ENCODE measurements around the gene WNT7B. TPM values are rescaled to one million over a fixed set of nuclear protein-coding genes. Genes with fewer than 3 reads are reported as not detected.

WNT7B gene
- total and polyA plus RNA-seq, 10 of the 15 experiments (the other 5 are each of a cell fraction or from before 2014, with no cell fraction given), result 0.12 TPM; not detected in 9

GRCh38 chr22:45876136-45877035 is 100.6 kb downstream of the WNT7B start (continued):
- TF ChIP-seq ATF7 (IDR thresholded peaks at IDR 0.05; ENCODE audit: low read depth) (no peak), NR2F1 (conservative IDR thresholded peaks at IDR 0.05) (no peak), MAX (IDR thresholded peaks at IDR 0.05; ENCODE audit: low read depth, low read length) (no peak), DPF2 (IDR thresholded peaks at IDR 0.05) (no peak), EP300 (IDR thresholded peaks at IDR 0.05; ENCODE audit: borderline replicate concordance in 1 of 2, control insufficient read depth in 1 of 2, low read depth in 2 of 2, low read length in 2 of 2) (no peak), MTA3 (IDR thresholded peaks at IDR 0.05; ENCODE audit: borderline replicate concordance, low read length) (no peak), ETV6 (conservative IDR thresholded peaks at IDR 0.05 in 1 of 2, IDR thresholded peaks at IDR 0.05 in 1 of 2; ENCODE audit: borderline replicate concordance in 1 of 2, low read depth in 1 of 2) (no peak)

GRCh38 chr22:45872659-45873263 is 104.2 kb downstream of the WNT7B start:
- in situ Hi-C loops (cut with MboI), result no loop called here
- WGBS (ENCODE audit: insufficient coverage, insufficient replicate concordance, low lambda C conversion rate, missing lambda C conversion rate), result 25% methylated on average over 3 of the region's 3 CpGs
- H3K4me3 ChIP-seq, result no peak overlapping the region
- TF ChIP-seq MLLT1 (IDR thresholded peaks at IDR 0.05), result no peak
- no peak for TF ChIP-seq ZBTB11 (CRISPR knock-in tag; IDR thresholded peaks at IDR 0.05)
- no peak for TF ChIP-seq NFYA (IDR thresholded peaks at IDR 0.05; ENCODE audit: borderline replicate concordance, low read depth, low read length)
- TF ChIP-seq GABPA (IDR thresholded peaks at IDR 0.05; ENCODE audit: low read depth), result no peak
- no peak for TF ChIP-seq SREBF1 (IDR thresholded peaks at IDR 0.05; ENCODE audit: low read length)
- TF ChIP-seq ATF7 (IDR thresholded peaks at IDR 0.05; ENCODE audit: low read depth), result no peak
- TF ChIP-seq MTA2 (IDR thresholded peaks at IDR 0.05; ENCODE audit: low read depth), result no peak
- no peak for TF ChIP-seq ZBED1 (IDR thresholded peaks at IDR 0.05; ENCODE audit: borderline replicate concordance)
- no peak for TF ChIP-seq EZH2 (IDR thresholded peaks at IDR 0.05; ENCODE audit: borderline replicate concordance, control insufficient read depth, low read depth, low read length)
- TF ChIP-seq NRF1 (conservative IDR thresholded peaks at IDR 0.05; ENCODE audit: low read depth, low read length), result no peak

More at GRCh38 chr22:45872659-45873263, 104.2 kb downstream of the WNT7B start:
- ChIA-PET POLR2A (no interaction called here), CTCF (interaction anchor here (0.6 to 4.9 kb wide), 2 partner anchors 9 to 27 kb away, joined by 4 to 32 read pairs; no protein-coding TSS in a partner anchor), RAD21 (ENCODE audit: unreplicated experiment) (no interaction called here), SMC1A (ENCODE audit: uncharacterized antibody, unreplicated experiment) (no interaction called here)
- no peak for FAIRE-seq
- BruUV-seq (replicated peaks), result no TSS peak
- Histone ChIP-seq H3K27me3 (replicated peaks in 1 of 2; ENCODE audit: control insufficient read depth in 2 of 2, insufficient read depth in 2 of 2, low read length in 1 of 2) (peaks cover 0 to 4% of the 10 kb centered on the region in 2 experiments; a peak in 3 of 4 replicates), H3K4me1 (ENCODE audit: control insufficient read depth, insufficient read depth, low read length) (no peaks in the 10 kb centered on the region), H3K36me3 (ENCODE audit: control insufficient read depth in 2 of 2, insufficient read depth in 2 of 2, low read length in 1 of 2) (no peaks in the 10 kb centered on the region), H4K20me1 (ENCODE audit: control insufficient read depth, insufficient read depth) (no peaks in the 10 kb centered on the region), H3K79me2 (ENCODE audit: control insufficient read depth, insufficient read depth, low read length) (no peaks in the 10 kb centered on the region), H2AFZ (ENCODE audit: control insufficient read depth, low read depth, low read length) (no peak overlapping the region), H3K4me2 (ENCODE audit: control insufficient read depth, insufficient read depth) (no peak overlapping the region), H3K9me3 (replicated peaks; ENCODE audit: control insufficient read depth, insufficient read depth, low read length) (no peaks in the 10 kb centered on the region; the same call in 1 of the 3 replicates), H3K9ac (ENCODE audit: control insufficient read depth, insufficient read depth, low read length) (no peak overlapping the region), H3K27ac (ENCODE audit: control insufficient read depth, insufficient read depth) (no peak overlapping the region)
- no peak for DNase-seq (ENCODE audit: low read depth, low spot score)
- no peak for ATAC-seq
- intact Hi-C loops (cut with micrococcal nuclease; ENCODE audit: unreplicated experiment), result no loop called here
